GM19099 (cell line): ENCODE data around the gene ELK3.

Experiments used
- POLR2A ChIP-seq: IDR thresholded peaks from 3 replicates; pipeline ENCODE4 v1.6.1; 2011; ENCODE audit warnings: low read depth; ENCODE audit not compliant: insufficient read length; ENCODE audit errors: extremely low read depth

Gene ELK3

DNA sequence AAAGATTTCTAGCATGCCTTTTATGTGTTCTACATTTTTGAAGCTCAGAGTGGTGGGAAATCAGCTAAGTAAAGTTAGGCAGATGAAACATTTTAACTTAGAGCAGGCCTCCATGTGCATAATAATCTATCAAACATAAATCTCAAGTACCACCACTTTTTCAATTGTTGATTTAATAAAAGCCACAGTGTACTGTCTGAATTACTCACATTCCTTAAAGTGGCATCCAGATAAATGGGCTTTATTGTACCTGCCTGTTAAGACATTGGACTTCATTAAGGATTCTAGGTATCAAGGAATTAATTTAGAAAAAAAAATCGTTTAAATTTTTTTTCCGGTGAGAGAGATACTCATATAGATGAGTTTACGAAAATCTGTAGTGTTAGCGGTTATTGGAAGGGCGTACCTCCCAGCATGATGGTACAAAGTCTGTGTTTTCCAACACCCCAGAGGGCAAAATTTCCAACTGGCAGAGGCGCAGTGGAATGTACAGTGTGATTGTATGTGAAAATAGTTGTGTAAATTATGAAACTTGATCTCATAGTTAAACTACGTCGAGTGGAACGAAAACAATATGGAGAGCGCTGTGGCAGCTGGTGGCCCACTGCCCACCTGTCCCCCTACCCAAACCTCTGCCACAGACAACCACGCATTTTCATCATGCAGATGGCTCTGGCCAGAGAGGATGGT is 25.0 kb downstream of the ELK3 start:
- TF ChIP-seq POLR2A: no peak

DNA sequence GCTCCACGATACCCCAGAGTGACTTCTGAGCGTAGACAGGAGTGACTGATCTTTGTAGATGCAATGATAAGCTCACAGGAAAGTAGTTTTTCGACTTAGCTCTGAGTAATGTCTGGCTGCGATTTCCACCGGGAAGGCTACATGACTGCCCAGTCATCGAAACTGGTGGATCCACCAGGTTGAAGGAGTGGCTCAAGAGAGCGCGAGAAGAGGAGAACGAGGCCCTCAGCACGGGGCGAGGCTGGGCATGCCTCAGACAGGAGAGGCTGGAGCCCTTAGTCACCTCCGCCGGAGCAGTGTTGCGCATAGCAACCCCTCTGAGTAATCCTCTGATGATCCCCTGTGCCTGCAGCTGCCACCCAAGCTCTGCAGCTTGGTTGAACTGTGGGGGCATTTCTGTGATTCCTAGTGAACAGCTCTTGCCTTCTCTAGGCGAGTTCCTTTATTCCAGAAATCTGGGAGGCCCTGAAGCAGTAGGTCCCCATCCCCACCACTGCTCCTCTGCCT is 25.6 kb downstream of the ELK3 start:
- TF ChIP-seq POLR2A: no peak

DNA sequence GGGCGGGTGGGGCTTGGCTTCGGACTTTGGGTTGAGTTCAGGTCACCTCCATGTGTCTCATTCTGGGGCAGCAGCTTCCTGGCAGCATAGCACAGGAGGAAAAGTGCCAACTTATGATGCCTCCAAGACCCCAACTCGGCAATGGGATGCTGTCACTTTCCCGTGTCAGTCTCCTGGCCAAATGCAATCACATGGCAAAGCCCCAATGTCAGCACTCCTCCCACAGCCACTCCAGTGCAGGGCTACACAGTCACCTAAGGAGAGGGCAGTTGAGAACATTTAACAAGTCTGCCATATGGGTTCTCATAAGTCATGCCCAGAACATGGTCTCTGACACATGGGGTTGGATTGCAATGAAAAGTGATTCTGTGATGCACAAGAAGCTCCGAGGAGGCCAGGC is 26.7 kb downstream of the ELK3 start:
- TF ChIP-seq POLR2A: no peak

DNA sequence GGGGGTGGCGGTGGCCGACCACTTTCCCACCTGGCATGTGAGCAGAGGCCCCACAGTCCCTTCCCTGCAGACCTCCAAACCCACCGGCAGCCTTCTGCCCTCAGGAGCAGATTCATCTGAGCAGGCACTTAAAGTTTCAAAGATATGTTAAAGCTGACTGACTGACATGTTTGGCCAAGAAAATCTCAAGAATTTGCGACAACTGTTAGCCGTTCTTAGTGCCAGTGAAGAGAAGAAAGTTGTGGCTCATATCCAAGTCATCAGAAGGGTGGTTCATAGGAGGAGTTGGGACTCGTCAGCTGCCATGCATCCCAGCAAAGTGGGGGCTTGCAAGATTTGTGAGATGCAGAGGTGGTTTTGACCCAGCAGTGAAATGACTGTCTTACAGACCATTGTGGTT is 27.2 kb downstream of the ELK3 start:
- no peak for TF ChIP-seq POLR2A

DNA sequence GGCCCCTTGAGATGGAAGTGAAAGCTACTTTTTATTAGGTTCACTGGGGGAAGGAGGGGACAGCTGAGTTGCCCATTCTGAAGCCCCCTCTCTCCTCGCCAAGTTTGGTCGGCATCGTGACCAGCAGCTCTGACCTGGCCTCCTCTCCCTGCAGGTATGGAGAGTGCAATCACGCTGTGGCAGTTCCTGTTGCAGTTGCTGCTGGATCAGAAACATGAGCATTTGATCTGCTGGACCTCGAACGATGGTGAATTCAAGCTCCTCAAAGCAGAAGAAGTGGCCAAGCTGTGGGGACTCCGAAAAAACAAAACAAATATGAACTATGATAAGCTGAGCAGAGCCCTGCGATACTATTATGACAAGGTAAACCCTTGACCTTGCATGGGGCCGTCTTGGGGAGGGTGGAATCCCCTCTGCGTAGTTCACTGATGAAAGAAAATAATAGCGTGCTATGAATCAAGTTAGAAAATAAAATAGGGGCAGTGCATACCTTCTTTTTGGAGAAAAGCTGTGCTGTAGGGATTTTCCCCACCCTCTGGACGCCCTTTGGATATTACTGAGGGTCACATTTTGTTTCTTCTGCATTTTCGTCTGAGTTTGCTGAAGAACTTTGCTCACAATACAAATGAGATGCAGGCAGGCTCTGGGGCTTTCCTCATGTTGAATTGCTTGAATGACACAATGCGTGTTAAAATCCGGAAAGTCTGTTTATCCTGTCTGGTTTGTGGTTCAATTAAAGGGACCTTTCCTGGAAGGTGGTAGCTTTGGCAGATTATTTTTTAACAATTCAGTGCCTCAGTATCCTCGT is 29.4 kb downstream of the ELK3 start:
- TF ChIP-seq POLR2A: no peak

DNA sequence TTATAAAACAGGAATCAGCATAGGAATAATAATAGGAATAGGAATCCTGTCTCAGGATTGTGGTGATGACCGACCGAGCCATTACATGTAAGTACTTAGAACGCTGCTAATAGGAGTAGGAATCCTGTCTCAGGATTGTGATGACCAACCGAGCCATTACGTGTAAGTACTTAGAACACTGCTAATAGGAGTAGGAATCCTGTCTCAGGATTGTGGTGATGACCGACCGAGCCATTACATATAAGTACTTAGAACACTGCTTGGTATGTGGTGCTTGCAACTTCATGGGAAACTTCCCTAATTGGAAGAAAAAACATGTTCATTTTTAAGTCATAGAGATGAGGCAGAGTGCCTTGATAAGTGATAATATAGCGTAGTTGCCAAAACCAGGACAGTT is 30.0 kb downstream of the ELK3 start:
- no peak for TF ChIP-seq POLR2A

DNA sequence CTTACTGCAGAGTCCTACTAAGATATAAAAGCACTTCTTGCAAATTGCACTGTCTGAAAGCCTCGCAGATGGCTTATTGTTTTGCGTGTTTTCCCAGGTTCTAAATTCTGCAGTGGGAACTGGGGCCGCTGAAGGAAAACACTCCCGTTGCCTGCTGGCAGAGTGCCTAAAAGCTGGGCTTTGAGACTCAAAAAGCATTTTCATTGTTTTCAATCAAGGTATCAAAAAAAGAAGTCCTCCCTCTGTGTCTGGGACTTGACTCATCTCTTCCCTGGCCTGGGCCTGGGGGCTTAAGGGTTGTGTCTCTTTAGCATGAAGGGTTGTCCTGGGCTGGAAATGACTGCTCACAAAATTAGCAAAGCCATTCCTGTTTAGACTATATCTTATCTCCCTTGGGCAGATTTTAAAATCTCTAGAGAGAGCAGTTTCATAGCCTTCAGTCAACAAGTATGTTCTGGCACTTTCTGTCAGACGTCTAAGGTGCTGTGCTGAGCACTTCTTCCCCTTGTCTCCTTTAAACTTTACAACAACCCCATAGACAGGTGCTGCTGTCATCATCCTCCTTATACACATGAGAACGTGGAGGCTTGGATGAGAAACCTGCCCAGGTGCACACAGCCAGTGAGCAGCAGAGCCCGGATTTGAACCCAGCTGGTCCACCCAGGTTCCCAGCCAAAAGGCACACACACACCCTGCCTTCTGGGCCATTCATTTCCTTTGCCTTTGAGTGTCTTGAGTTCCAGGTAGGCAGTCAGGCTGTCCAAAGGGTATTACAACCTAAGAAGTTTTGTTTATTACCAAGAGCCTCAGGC is 31.1 kb downstream of the ELK3 start:
- TF ChIP-seq POLR2A: no peak

DNA sequence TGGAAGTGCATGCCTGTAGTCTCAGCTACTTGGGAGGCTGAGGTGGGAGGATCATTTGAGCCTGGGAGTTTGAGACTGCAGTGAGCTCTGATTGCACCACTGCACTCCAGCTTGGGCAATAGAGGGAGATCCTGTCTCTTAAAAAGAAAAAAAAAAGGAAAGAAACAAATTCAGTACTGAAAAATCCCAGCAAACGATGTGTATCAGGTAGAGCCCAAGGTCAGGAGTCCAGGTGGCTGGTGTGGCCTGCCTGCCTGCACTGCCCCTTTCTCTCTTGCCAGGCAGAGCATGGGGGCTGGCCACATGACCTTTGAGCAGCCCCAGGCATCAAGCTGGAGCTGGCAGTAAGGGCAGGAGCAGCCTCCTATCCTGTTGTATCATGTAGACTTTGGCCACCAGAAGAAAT is 31.8 kb downstream of the ELK3 start:
- no peak for TF ChIP-seq POLR2A

DNA sequence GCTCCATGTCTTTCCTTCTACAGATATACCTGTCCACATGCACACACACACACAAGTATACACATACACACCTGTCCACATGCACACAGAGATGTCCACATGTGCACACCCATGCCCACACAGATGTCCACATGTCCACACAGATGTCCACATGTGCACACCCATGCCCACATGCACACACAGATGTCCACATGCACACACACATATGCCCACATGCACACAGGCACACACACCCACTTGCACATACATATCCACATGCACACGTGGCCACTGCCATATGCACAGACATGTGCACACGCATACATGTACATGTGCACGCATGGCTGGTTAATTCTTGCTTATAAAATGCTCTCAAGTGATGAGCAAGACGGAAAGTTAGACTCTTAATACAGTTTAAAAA is 32.2 kb downstream of the ELK3 start:
- TF ChIP-seq POLR2A: no peak

DNA sequence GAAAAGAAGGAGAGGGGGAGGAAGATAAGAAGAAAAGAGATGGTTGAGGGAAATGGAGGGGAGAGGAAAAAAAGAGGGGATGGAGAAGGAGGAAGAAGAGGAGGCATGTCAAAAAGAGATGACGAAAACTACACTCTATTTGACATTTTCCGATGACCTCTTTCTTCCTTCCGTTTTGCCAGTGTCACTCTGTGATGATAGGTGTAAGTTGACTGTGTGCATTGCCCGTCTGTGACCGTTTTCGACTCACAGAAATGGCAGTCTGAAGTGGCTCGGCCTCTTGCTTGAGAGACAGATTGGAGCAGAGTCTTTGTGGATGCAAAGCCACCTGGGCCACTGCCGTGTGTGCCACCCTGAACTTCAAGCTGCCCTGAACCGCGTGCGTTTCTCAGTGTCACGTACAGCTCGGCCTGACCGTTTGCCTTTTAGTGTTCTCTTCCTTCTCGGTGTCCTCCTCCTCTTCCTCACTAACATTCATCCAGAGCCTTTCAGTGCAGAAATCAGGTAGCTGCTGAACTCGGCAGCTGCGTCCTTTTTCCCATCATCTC is 32.7 kb downstream of the ELK3 start:
- TF ChIP-seq POLR2A: no peak

DNA sequence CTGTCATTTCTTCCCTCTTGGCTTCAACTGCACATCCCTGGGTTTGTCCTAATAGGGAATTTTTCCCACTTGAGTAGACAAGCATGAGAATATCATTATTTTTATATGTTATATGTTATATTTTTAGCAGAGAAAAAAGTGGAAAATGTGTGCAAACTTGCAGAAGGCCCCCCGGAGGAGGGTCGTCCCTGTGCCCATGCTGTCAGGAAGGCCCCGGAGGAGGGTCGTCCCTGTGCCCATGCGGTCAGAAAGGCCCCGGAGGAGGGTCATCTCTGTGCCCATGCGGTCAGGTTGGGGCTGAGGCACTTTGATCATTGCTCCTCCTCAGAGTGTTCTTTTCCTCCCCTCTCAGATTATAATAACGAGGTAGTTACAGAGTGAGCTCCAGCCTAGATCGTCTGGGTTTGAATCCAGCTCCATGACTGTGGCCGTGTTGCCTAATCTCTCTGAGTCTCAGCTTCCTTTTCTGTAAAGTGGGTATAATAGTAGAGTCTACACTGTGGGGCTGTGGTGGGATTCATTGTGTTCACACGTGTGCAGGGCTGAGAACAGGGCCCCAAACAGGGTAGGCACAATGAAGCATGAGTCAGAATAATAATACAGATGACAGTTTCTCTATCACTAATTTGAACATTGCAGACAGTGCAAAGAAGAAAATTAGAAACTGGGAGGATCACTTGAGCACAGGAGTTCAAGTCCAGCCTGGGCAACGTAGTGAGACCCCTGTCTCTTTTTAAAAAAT is 33.4 kb downstream of the ELK3 start:
- no peak for TF ChIP-seq POLR2A

DNA sequence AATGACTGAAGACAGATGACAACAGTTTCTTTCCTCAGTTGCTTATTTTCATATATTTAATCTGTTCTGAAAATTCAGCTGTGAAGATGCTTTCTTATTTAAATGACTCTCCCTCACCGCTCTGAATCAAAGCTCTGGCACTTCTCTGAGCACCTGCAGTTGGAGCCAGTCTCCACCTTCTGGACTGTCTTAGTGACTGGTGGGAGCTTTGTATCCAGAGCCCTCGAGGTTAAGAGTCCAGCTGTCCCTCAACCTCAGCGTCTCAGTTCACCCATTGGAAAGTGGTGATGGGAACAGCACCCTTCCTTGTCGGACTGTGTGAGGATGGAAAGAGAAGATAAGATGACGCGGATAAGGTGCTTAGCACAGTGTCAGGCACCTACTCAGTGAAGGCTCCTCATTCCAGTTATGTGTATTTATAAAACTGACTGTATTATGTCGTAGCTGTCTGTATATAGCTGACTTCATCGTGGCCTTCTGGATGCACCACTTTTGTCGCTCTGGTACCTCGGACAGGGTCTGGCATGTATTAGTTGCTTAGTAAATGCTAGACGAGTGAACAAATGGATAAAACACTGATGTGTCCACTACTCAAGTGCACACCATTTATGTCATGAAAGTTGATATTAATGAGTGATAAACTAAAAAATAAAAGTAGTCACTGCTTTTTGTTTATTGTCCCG is 34.5 kb downstream of the ELK3 start:
- TF ChIP-seq POLR2A: no peak

DNA sequence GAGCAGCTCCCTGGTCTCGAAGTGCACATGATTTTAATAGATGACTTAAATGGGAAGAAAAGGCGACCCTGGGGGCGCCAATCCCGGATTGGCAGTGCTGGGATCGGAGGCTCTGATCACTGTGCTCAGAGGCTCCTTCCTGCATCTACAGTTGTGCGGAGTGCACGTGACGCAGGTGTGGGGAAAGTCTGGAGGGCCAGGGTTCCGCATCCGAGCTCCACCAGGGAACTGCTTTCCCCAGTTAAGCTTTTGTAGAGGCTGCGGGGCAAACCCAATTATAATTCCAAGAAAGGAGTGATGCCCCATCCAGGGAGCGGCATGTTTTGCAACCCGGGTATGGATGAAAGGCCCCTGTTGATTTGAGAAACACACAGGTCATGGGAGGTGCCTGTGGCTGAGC is 36.5 kb downstream of the ELK3 start:
- TF ChIP-seq POLR2A: no peak

DNA sequence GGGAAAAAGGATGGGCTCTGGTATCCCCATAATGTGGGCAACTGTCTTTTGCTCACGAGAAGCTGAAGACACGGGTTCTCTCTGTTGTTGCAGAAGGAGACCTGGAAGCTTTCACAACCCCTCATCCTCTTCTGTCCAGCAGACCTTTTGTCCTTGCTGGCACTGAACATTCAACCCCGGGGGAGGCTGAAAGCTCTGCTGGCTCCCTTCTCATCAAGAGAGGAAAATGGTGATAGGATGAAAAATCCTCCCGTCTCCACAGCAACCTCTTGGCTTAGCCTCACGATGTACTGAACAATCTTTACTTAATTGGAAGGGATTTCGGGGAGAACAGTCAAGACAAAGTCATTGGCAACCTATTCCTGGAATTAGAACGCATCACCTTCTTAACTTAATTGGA is 39.0 kb downstream of the ELK3 start:
- no peak for TF ChIP-seq POLR2A
